Measurements from ENCODE around the gene CDH2.

CDH2 gene

GRCh38 chr18:27994571-27994970, 182.4 kb downstream of the CDH2 start:
- no peak for DNase-seq (ENCODE audit: low read depth)

GRCh38 chr18:27991391-27991790, 185.5 kb downstream of the CDH2 start:
- no peak for DNase-seq (ENCODE audit: low read depth)

- DNase-seq (ENCODE audit: low read depth), result no peak
Measured at GRCh38 chr18:27985832-27986231, 191.1 kb downstream of the CDH2 start.

- no peak for DNase-seq (ENCODE audit: low read depth)
Measured at GRCh38 chr18:27983780-27984179, 193.2 kb downstream of the CDH2 start.

GRCh38 chr18:27976806-27977408, 200.0 kb downstream of the CDH2 start:
- DNase-seq (ENCODE audit: low read depth), result no peak

GRCh38 chr18:27970321-27970720, 206.6 kb downstream of the CDH2 start:
- no peak for DNase-seq (ENCODE audit: low read depth)

- no peak for DNase-seq (ENCODE audit: low read depth)
Measured at GRCh38 chr18:27969206-27969605, 207.7 kb downstream of the CDH2 start.

GRCh38 chr18:27967913-27968824, 208.8 kb downstream of the CDH2 start:
- DNase-seq (ENCODE audit: low read depth), result no peak

- DNase-seq (ENCODE audit: low read depth), result no peak
Measured at GRCh38 chr18:27966881-27967280, 210.0 kb downstream of the CDH2 start.

GRCh38 chr18:27964811-27965210, 212.1 kb downstream of the CDH2 start:
- DNase-seq (ENCODE audit: low read depth), result no peak

- DNase-seq (ENCODE audit: low read depth), result no peak
Measured at GRCh38 chr18:27959101-27959500, 217.8 kb downstream of the CDH2 start.

GRCh38 chr18:27956001-27956640, 220.8 kb downstream of the CDH2 start:
- no peak for DNase-seq (ENCODE audit: low read depth)

GRCh38 chr18:27954226-27954625, 222.7 kb downstream of the CDH2 start:
- DNase-seq (ENCODE audit: low read depth), result no peak

GRCh38 chr18:27952741-27953140, 224.2 kb downstream of the CDH2 start:
- DNase-seq (ENCODE audit: low read depth), result no peak

GRCh38 chr18:27950648-27951228, 226.2 kb downstream of the CDH2 start:
- no peak for DNase-seq (ENCODE audit: low read depth)

GRCh38 chr18:27948986-27949385, 227.9 kb downstream of the CDH2 start:
- DNase-seq (ENCODE audit: low read depth), result no peak

GRCh38 chr18:27942706-27943105, 234.2 kb downstream of the CDH2 start:
- no peak for DNase-seq (ENCODE audit: low read depth)

GRCh38 chr18:27931535-27931934, 245.4 kb downstream of the CDH2 start:
- no peak for DNase-seq (ENCODE audit: low read depth)

- DNase-seq (ENCODE audit: low read depth), result no peak
Measured at GRCh38 chr18:27922780-27923179, 254.2 kb downstream of the CDH2 start.

GRCh38 chr18:27921904-27922751, 254.8 kb downstream of the CDH2 start:
- no peak for DNase-seq (ENCODE audit: low read depth)

GRCh38 chr18:27921392-27921791, 255.5 kb downstream of the CDH2 start:
- DNase-seq (ENCODE audit: low read depth), result no peak

GRCh38 chr18:27920836-27921235, 256.1 kb downstream of the CDH2 start:
- no peak for DNase-seq (ENCODE audit: low read depth)
